Measurements from ENCODE around the gene ZBP1.

DNA sequence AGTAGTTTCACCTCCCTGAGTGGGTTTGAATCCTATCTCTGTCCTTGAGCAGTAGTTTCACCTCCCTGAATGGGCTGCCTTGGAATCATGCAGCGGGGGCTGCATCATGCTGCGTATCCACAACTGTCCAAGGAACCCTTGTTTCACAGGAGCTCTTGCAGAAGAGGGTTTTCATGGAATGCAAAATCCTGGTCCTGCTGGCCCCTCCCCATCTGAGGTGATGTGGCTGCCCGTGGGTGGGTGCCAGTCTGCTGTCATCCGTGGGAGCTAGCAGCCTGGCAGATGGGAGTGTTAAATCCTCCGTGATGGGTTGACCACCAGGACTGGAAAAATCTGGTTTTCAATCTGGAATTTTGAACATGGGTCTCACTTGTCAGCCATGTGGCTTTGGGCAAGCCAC is 21.7 kb downstream of the ZBP1 start:
- TF ChIP-seq, protein P1, sequence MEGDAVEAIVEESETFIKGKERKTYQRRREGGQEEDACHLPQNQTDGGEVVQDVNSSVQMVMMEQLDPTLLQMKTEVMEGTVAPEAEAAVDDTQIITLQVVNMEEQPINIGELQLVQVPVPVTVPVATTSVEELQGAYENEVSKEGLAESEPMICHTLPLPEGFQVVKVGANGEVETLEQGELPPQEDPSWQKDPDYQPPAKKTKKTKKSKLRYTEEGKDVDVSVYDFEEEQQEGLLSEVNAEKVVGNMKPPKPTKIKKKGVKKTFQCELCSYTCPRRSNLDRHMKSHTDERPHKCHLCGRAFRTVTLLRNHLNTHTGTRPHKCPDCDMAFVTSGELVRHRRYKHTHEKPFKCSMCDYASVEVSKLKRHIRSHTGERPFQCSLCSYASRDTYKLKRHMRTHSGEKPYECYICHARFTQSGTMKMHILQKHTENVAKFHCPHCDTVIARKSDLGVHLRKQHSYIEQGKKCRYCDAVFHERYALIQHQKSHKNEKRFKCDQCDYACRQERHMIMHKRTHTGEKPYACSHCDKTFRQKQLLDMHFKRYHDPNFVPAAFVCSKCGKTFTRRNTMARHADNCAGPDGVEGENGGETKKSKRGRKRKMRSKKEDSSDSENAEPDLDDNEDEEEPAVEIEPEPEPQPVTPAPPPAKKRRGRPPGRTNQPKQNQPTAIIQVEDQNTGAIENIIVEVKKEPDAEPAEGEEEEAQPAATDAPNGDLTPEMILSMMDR (IDR thresholded peaks at IDR 0.05): no peak
- TF ChIP-seq POLR2A (IDR thresholded peaks at IDR 0.05): no peak

All from breast epithelium (tissue), 3 donors.